K562 (cell line): Measurements from ENCODE around the gene CASKIN1. TPM values are rescaled to one million over a fixed set of nuclear protein-coding genes. Genes with fewer than 3 reads are reported as not detected.

Experiments used
- ATAC-seq: fragments of 200-7000 bp; cut with Tn5 transposase; 3 replicates; pipeline ENCODE4 v1.9.1; 2020; ENCODE audit warnings: moderate library complexity
- BruUV-seq: library from RNA; stranded (reverse); fragments of 400-500 nt; replicated peaks from 2 replicates; lab custom pipeline; 2021; lab: Mats Ljungman, UMichigan
- CTCF ChIA-PET: fragments of 300-600 bp; formaldehyde crosslinking; extraction: SDS; loops from one replicate; lab custom pipeline; 2021; ENCODE audit warnings: low intra/inter-chr PET ratio; lab: Yijun Ruan, JAX
- POLR2A ChIA-PET: fragments of 300-600, 350-650 bp; sonication (Branson Sonifier 250); formaldehyde crosslinking; extraction: SDS; loops from one replicate; lab custom pipeline; 2021; ENCODE audit warnings: antibody characterized with exemption, inconsistent platforms; lab: Yijun Ruan, JAX
- DNase-seq, 4 experiments: peaks; one replicate each; pipeline versions ENCODE4 v3.0.0 to v3.0.0-alpha.2; 2011 to 2018; ENCODE audit warnings: low spot score in 3 of 4, mixed read lengths in 3 of 4; ENCODE audit errors: extremely low read depth in 1 of 4
- FAIRE-seq: peaks from 2 replicates; lab custom pipeline; 2011; peaks lifted over from hg19 to GRCh38; lab: Jason Lieb, UNC
- H2AFZ ChIP-seq: 2 replicates; pipeline ENCODE4 v1.6.0; 2011; ENCODE audit warnings: low read depth, low read length, control low read depth, inconsistent platforms
- H3K27ac ChIP-seq: fragments of 200-600 bp; 3 replicates; pipeline ENCODE4 v1.8.0; 2011; ENCODE audit warnings: low read depth, mild to moderate bottlenecking, control low read depth, inconsistent platforms, low read length, moderate library complexity, mixed read lengths; ENCODE audit errors: extremely low read depth
- H3K27me3 ChIP-seq, 2 experiments: fragments of 300-600 bp in 1 of 2; 2 replicates in 1 of 2; 3 replicates in 1 of 2; pipeline versions ENCODE4 v1.6.0 to v1.8.0; 2011; ENCODE audit warnings: inconsistent platforms in 2 of 2, low read length in 2 of 2, mild to moderate bottlenecking in 1 of 2, mixed read lengths in 1 of 2, moderate library complexity in 1 of 2; ENCODE audit not compliant: control insufficient read depth in 2 of 2, insufficient read depth in 2 of 2
- H3K36me3 ChIP-seq: fragments of 300-600 bp; 3 replicates; pipeline ENCODE4 v1.8.0; 2011; ENCODE audit warnings: mild to moderate bottlenecking, low read length, inconsistent platforms; ENCODE audit not compliant: control insufficient read depth, insufficient read depth
- H3K4me1 ChIP-seq, 2 experiments: fragments of 200-600 bp in 1 of 2; replicated peaks in 1 of 2; 2 replicates in 1 of 2; 3 replicates in 1 of 2; pipeline versions ENCODE4 v1.5.1 to v1.8.0; 2011; ENCODE audit warnings: inconsistent platforms in 2 of 2, low read length in 2 of 2, mild to moderate bottlenecking in 1 of 2, mixed read lengths in 1 of 2, moderate library complexity in 1 of 2; ENCODE audit not compliant: control insufficient read depth in 2 of 2, insufficient read depth in 2 of 2
- H3K4me2 ChIP-seq: 2 replicates; pipeline ENCODE4 v1.6.1; 2011; ENCODE audit warnings: low read length, control low read depth, inconsistent platforms, mixed read lengths; ENCODE audit not compliant: insufficient read depth
- H3K4me3 ChIP-seq: fragments of 200-600 bp; sonication (generic), shearing (Covaris generic); 2 replicates; pipeline ENCODE4 v1.5.1; 2016; ENCODE audit warnings: control low read depth, inconsistent platforms
- H3K79me2 ChIP-seq: fragments of 200-600 bp; 3 replicates; pipeline ENCODE4 v1.8.0; 2011; ENCODE audit warnings: low read length, inconsistent platforms; ENCODE audit not compliant: control insufficient read depth, insufficient read depth
- H3K9ac ChIP-seq, 2 experiments: 2 replicates each; pipeline versions ENCODE4 v1.6.0 to v1.6.1; 2011; ENCODE audit warnings: low read depth in 2 of 2, low read length in 2 of 2, control low read depth in 1 of 2, inconsistent platforms in 1 of 2, mild to moderate bottlenecking in 1 of 2, mixed read lengths in 1 of 2; ENCODE audit not compliant: insufficient read depth in 1 of 2
- H3K9me1 ChIP-seq: one replicate; pipeline ENCODE4 v1.6.0; 2011; ENCODE audit warnings: inconsistent platforms, mild to moderate bottlenecking, low read length, moderate library complexity; ENCODE audit not compliant: control insufficient read depth, insufficient read depth
- H3K9me3 ChIP-seq: replicated peaks from 2 replicates; pipeline ENCODE4 v1.5.1; 2011; ENCODE audit warnings: low read depth, low read length, inconsistent platforms; ENCODE audit not compliant: control insufficient read depth, insufficient read depth
- H4K20me1 ChIP-seq: replicated peaks from 2 replicates; pipeline ENCODE4 v1.6.1; 2011; ENCODE audit warnings: low read length, inconsistent platforms, mixed read lengths; ENCODE audit not compliant: control insufficient read depth, insufficient read depth
- ARID1B ChIP-seq: fragments of 450-650 bp; IDR thresholded peaks from 2 replicates; pipeline ENCODE4 v1.6.1; 2016; ENCODE audit warnings: antibody characterized with exemption, mild to moderate bottlenecking, inconsistent platforms
- CCNT2 ChIP-seq: IDR thresholded peaks from 2 replicates; pipeline ENCODE4 v1.6.1; 2011; ENCODE audit warnings: borderline replicate concordance, low read depth, mild to moderate bottlenecking, moderate library complexity, mixed read lengths, low read length; ENCODE audit not compliant: insufficient read length; ENCODE audit errors: extremely low read depth
- EGR1 ChIP-seq: fragments of 450-650 bp; conservative IDR thresholded peaks from 2 replicates; pipeline ENCODE4 v1.6.1; 2017; ENCODE audit warnings: mild to moderate bottlenecking
- LEF1 ChIP-seq: fragments of 450-650 bp; IDR thresholded peaks from 2 replicates; pipeline ENCODE4 v1.6.1; 2016; ENCODE audit warnings: mild to moderate bottlenecking
- NR2C2 ChIP-seq, 2 experiments: fragments of 200-800 bp in 1 of 2; sonication (Bioruptor generic) in 1 of 2; sonication (generic) in 1 of 2; formaldehyde crosslinking in 1 of 2; IDR thresholded peaks; 2 replicates each; pipeline versions ENCODE4 v1.6.1 to v1.8.0; 2016 to 2022; ENCODE audit warnings: mild to moderate bottlenecking in 1 of 2, missing compliant biosample characterization in 1 of 2, missing genetic modification characterization in 1 of 2, missing genetic modification reagents in 1 of 2
- RNF2 ChIP-seq: sonication (generic); IDR thresholded peaks from 2 replicates; pipeline ENCODE4 v1.6.1; 2016
- SMAD4 ChIP-seq: fragments of 250-450 bp; sonication (Bioruptor Pico); conservative IDR thresholded peaks from 2 replicates; pipeline ENCODE4 v1.8.0; 2021; ENCODE audit warnings: inconsistent platforms, mild to moderate bottlenecking, moderate library complexity
- TRIM24 ChIP-seq, 2 experiments: fragments of 450-650 bp; IDR thresholded peaks; 2 replicates each; pipeline ENCODE4 v1.6.1; 2016
- ZFX ChIP-seq: sonication (generic); formaldehyde crosslinking; IDR thresholded peaks from 2 replicates; pipeline ENCODE4 v1.8.0; 2022; ENCODE audit warnings: mild to moderate bottlenecking, missing genetic modification reagents, moderate library complexity
- ZNF707 ChIP-seq: fragments of 250-450 bp; sonication (Bioruptor Pico); conservative IDR thresholded peaks from 2 replicates; pipeline ENCODE4 v1.8.0; 2022; ENCODE audit warnings: inconsistent platforms, mild to moderate bottlenecking, moderate library complexity
- ZNF77 ChIP-seq: fragments of 250-450 bp; sonication (Bioruptor Pico); IDR thresholded peaks from 2 replicates; pipeline ENCODE4 v1.5.0; 2020
- WGBS: fragments of 100-300 bp; shearing (Covaris generic); methylation state at CpG from one replicate; pipeline ENCODE4 v1.1.6; 2016; ENCODE audit warnings: low coverage, mixed read lengths; ENCODE audit not compliant: insufficient coverage; ENCODE audit errors: missing lambda C conversion rate; 5-methylcytosine and 5-hydroxymethylcytosine counted together
- in situ Hi-C: fragments of 300-500 bp; cut with MboI; formaldehyde crosslinking; loops from 4 replicates; pipeline ENCODE4 v1.15.0; 2018; ENCODE audit warnings: inconsistent platforms, mixed read lengths
- intact Hi-C: fragments of 100-400 bp; cut with micrococcal nuclease; formaldehyde crosslinking; loops from 2 replicates; pipeline ENCODE4 v1.14.2; 2022
- polyA plus RNA-seq, 8 experiments: library from polyadenylated mRNA; depleted of rRNA in 4 of 8; stranded (reverse) in 5 of 8; unstranded in 3 of 8; fragments of >200 nt; fragmentation: Nextera tagmentation in 2 of 8; fragmentation: Illumina TruSeq in 1 of 8; extraction: Ambion mirVana in 2 of 8; extraction: Trizol in 1 of 8; gene quantifications; 2 replicates each; pipeline versions ENCODE4 v1.2.1 to v1.2.3, GENCODE V29; 2011 to 2014; ENCODE audit warnings: inconsistent platforms in 1 of 8, missing spikeins in 1 of 8
- total RNA-seq, 7 experiments: library from RNA; depleted of rRNA in 6 of 7; stranded (reverse); fragments of >200 nt in 6 of 7; fragmentation: Illumina TruSeq in 2 of 7; extraction: Trizol in 2 of 7; gene quantifications; 2 replicates each; pipeline versions ENCODE4 v1.2.1 to v1.2.3, GENCODE V29; 2011 to 2021; ENCODE audit warnings: low replicate concordance in 1 of 7
- TF ChIP-seq, protein P1 (sequence below): fragments of 450-650 bp; formaldehyde crosslinking; IDR thresholded peaks from 2 replicates; pipeline ENCODE4 v1.4.0; 2020; ENCODE audit warnings: mild to moderate bottlenecking, moderate library complexity
- TF ChIP-seq, protein P2 (sequence below): IDR thresholded peaks from 2 replicates; pipeline ENCODE4 v1.6.1; 2016; ENCODE audit warnings: missing genetic modification characterization, missing compliant biosample characterization
- TF ChIP-seq, protein P3 (sequence below): sonication (generic); formaldehyde crosslinking; IDR thresholded peaks from 2 replicates; pipeline ENCODE4 v1.8.1; 2023; ENCODE audit warnings: mild to moderate bottlenecking, missing genetic modification reagents

The CASKIN1 gene
- total and polyA plus RNA-seq, 9 of the 15 experiments (the other 6 are each of a cell fraction or from before 2014, with no cell fraction given), result 0.15 to 4.5 (median 1.5) TPM; not detected in 2

DNA sequence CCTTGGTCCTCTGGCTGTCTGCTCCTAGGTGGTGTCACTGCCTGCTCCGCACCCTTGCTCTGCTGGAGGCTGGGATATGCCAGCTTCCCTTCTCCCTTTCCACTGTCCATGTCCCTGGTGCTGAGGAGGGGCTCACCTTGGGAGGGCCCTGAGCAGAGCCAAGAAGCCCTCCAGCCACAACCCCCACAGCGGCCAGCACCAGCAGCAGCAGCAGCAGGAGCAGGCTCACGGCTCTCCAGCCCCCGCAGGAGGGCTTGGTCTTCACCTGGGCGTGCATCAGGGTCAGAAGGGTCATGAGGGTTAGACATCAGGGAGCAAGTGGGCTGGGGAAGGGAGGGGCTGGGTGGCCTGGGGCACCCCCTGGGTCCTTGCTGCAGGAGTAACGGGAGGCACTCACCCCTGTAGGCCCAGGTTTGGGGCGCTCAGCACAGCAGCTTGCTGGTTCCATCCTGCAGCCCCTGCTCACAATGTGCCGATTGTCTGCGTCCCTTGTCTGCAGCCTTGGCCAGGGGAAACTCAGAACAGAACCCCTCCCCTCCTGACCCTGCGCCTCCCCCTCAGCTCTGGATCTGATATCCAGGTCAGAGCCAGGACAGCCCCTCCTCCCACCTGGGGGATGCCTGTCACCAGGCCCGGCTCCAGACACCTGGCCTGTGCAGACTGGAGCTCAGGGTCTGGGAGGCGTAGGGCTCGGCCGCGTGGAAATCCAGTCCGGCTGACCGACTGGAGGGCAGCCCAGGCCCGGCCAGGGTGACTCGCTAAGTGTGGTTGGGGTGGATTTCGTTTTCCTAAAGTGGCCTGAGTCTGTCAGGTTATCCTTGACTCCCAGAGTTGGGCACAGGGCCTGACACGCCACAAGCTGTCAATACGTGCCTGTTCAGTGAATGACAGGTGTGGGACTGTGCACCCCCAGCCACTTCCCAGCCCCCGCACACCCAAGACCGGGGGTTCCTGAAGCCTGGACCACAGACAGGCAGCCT, 14.3 kb upstream of the CASKIN1 start, which contains the start of gene BRICD5:
Gene BRICD5, minus strand, starts transcription at position 478 of the 980 bp plus-strand sequence. Its CDS starts 30 bp downstream, at position 448.
- no TSS peak for BruUV-seq
- peak within 1 kb of the TSS; percentile 15; the same call in 1 of the 2 replicates for H3K4me2 ChIP-seq
- H4K20me1 ChIP-seq, result peaks cover 21% of the 10 kb centered on the region
- H3K27ac ChIP-seq, result peak within 1 kb of the TSS; percentile 38; the same call in 1 of the 3 replicates
- POLR2A ChIA-PET, result interaction anchor here (1.3 to 2.1 kb wide), 3 partner anchors 13 to 56 kb away, joined by 3 to 12 read pairs (median 11); partner anchors contain the start of genes CASKIN1, E4F1 and TRAF7
- peak within 1 kb of the TSS in 1 of 2 experiments; percentile 99; a peak in 2 of 4 replicates for H3K9ac ChIP-seq
- in situ Hi-C loops (no loop called here), intact Hi-C loops (no loop called here)
- FAIRE-seq, result peak; percentile 83
- CTCF ChIA-PET, result no interaction called here
- no peaks in the 10 kb centered on the region for H3K9me3 ChIP-seq
- H3K4me1 ChIP-seq, result peaks cover 31 to 90% of the 10 kb centered on the region in 2 experiments
- peak in 2 of 4 experiments; percentile 70 to 80 for DNase-seq
- peaks cover 61% of the 10 kb centered on the region; the same call in 2 of the 3 replicates for H3K36me3 ChIP-seq
- H3K27me3 ChIP-seq, result no peaks in the 10 kb centered on the region
- H3K4me3 ChIP-seq, result no peak within 1 kb of the TSS
- whole genome bisulfite sequencing, result 25% methylated on average over 23 of the region's 24 CpGs
- ATAC-seq, result peak; percentile 12
- H3K9me1 ChIP-seq, result no peaks in the 10 kb centered on the region
- no peak within 1 kb of the TSS for H2AFZ ChIP-seq
- H3K79me2 ChIP-seq, result peaks cover 67% of the 10 kb centered on the region
- TF ChIP-seq ZNF77 (CRISPR knock-in tag), result 0 out of 2 replicates have a peak, but pooled peaks have one; percentile 37
- peak; percentile 25 for TF ChIP-seq CCNT2
- TF ChIP-seq, protein P1, sequence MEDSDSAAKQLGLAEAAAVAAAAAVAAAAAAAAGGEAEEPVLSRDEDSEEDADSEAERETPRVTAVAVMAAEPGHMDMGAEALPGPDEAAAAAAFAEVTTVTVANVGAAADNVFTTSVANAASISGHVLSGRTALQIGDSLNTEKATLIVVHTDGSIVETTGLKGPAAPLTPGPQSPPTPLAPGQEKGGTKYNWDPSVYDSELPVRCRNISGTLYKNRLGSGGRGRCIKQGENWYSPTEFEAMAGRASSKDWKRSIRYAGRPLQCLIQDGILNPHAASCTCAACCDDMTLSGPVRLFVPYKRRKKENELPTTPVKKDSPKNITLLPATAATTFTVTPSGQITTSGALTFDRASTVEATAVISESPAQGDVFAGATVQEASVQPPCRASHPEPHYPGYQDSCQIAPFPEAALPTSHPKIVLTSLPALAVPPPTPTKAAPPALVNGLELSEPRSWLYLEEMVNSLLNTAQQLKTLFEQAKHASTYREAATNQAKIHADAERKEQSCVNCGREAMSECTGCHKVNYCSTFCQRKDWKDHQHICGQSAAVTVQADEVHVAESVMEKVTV (CRISPR knock-in tag), result no peak
- peak in 1 of 2 experiments; percentile 21; a peak in 1 of 4 replicates for TF ChIP-seq TRIM24 (IDR thresholded peaks at IDR 0.05)
- TF ChIP-seq ARID1B, result peak; percentile 35; the same call in 1 of the 2 replicates
- TF ChIP-seq SMAD4 (CRISPR knock-in tag), result 0 out of 2 replicates have a peak, but pooled peaks have one; percentile 69
- TF ChIP-seq EGR1, result 0 out of 2 replicates have a peak, but pooled peaks have one; percentile 33
- TF ChIP-seq RNF2, result peak; percentile 30; the same call in 1 of the 2 replicates
- TF ChIP-seq, protein P2, sequence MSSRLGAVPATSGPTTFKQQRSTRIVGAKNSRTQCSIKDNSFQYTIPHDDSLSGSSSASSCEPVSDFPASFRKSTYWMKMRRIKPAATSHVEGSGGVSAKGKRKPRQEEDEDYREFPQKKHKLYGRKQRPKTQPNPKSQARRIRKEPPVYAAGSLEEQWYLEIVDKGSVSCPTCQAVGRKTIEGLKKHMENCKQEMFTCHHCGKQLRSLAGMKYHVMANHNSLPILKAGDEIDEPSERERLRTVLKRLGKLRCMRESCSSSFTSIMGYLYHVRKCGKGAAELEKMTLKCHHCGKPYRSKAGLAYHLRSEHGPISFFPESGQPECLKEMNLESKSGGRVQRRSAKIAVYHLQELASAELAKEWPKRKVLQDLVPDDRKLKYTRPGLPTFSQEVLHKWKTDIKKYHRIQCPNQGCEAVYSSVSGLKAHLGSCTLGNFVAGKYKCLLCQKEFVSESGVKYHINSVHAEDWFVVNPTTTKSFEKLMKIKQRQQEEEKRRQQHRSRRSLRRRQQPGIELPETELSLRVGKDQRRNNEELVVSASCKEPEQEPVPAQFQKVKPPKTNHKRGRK, result no peak
- TF ChIP-seq ZNF707 (CRISPR knock-in tag), result no peak
- TF ChIP-seq, protein P3, sequence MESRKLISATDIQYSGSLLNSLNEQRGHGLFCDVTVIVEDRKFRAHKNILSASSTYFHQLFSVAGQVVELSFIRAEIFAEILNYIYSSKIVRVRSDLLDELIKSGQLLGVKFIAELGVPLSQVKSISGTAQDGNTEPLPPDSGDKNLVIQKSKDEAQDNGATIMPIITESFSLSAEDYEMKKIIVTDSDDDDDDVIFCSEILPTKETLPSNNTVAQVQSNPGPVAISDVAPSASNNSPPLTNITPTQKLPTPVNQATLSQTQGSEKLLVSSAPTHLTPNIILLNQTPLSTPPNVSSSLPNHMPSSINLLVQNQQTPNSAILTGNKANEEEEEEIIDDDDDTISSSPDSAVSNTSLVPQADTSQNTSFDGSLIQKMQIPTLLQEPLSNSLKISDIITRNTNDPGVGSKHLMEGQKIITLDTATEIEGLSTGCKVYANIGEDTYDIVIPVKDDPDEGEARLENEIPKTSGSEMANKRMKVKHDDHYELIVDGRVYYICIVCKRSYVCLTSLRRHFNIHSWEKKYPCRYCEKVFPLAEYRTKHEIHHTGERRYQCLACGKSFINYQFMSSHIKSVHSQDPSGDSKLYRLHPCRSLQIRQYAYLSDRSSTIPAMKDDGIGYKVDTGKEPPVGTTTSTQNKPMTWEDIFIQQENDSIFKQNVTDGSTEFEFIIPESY (CRISPR knock-in tag), result 0 out of 2 replicates have a peak, but pooled peaks have one; percentile 12
- peak; percentile 46 for TF ChIP-seq ZFX (CRISPR knock-in tag)
- no peak for TF ChIP-seq NR2C2 (CRISPR knock-in tag; IDR thresholded peaks at IDR 0.05)
- 0 out of 2 replicates have a peak, but pooled peaks have one; percentile 10 for TF ChIP-seq NR2C2 (tag; IDR thresholded peaks at IDR 0.05)
- 0 out of 2 replicates have a peak, but pooled peaks have one; percentile 15 for TF ChIP-seq LEF1
